ENCODE results near the gene SH3RF1.

GRCh38 chr4:169060391-169061091, 210.2 kb downstream of the SH3RF1 start:
- no peak for TF ChIP-seq FOXJ3 (CRISPR knock-in tag; IDR thresholded peaks at IDR 0.05; ENCODE audit: borderline replicate concordance)
- TF ChIP-seq ZBTB39 (CRISPR knock-in tag; IDR thresholded peaks at IDR 0.05): no peak
- TF ChIP-seq, protein P1, sequence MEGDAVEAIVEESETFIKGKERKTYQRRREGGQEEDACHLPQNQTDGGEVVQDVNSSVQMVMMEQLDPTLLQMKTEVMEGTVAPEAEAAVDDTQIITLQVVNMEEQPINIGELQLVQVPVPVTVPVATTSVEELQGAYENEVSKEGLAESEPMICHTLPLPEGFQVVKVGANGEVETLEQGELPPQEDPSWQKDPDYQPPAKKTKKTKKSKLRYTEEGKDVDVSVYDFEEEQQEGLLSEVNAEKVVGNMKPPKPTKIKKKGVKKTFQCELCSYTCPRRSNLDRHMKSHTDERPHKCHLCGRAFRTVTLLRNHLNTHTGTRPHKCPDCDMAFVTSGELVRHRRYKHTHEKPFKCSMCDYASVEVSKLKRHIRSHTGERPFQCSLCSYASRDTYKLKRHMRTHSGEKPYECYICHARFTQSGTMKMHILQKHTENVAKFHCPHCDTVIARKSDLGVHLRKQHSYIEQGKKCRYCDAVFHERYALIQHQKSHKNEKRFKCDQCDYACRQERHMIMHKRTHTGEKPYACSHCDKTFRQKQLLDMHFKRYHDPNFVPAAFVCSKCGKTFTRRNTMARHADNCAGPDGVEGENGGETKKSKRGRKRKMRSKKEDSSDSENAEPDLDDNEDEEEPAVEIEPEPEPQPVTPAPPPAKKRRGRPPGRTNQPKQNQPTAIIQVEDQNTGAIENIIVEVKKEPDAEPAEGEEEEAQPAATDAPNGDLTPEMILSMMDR (CRISPR knock-in tag; IDR thresholded peaks at IDR 0.05): no peak
- no peak for TF ChIP-seq NR2F2 (IDR thresholded peaks at IDR 0.05; ENCODE audit: borderline replicate concordance, low read depth)
- TF ChIP-seq IKZF1 (IDR thresholded peaks at IDR 0.05): no peak
- no peak for TF ChIP-seq EP300 (IDR thresholded peaks at IDR 0.05; ENCODE audit: low read depth in 2 of 2, low read length in 2 of 2)
- no peak for TF ChIP-seq EP300 (CRISPR knock-in tag; IDR thresholded peaks at IDR 0.05; ENCODE audit: borderline replicate concordance)
- no peak for TF ChIP-seq POLR2A (IDR thresholded peaks at IDR 0.05; ENCODE audit: insufficient read depth in 1 of 2, low read depth in 2 of 2, low read length in 2 of 2)
- TF ChIP-seq, protein P2, sequence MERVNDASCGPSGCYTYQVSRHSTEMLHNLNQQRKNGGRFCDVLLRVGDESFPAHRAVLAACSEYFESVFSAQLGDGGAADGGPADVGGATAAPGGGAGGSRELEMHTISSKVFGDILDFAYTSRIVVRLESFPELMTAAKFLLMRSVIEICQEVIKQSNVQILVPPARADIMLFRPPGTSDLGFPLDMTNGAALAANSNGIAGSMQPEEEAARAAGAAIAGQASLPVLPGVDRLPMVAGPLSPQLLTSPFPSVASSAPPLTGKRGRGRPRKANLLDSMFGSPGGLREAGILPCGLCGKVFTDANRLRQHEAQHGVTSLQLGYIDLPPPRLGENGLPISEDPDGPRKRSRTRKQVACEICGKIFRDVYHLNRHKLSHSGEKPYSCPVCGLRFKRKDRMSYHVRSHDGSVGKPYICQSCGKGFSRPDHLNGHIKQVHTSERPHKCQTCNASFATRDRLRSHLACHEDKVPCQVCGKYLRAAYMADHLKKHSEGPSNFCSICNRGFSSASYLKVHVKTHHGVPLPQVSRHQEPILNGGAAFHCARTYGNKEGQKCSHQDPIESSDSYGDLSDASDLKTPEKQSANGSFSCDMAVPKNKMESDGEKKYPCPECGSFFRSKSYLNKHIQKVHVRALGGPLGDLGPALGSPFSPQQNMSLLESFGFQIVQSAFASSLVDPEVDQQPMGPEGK (CRISPR knock-in tag; IDR thresholded peaks at IDR 0.05): no peak

Measured in HepG2 (cell line).